Measurements from ENCODE around the gene TEX19. TPM values are rescaled to one million over a fixed set of nuclear protein-coding genes. Genes with fewer than 3 reads are reported as not detected.
"Not testable (repeated sequence)": the region's sequence is repeated elsewhere in the genome, so short reads cannot be mapped to it uniquely, and the experiment has no call there.

The TEX19 gene
- total RNA-seq, 1 donor from 2014 or later: 0.80 TPM

DNA sequence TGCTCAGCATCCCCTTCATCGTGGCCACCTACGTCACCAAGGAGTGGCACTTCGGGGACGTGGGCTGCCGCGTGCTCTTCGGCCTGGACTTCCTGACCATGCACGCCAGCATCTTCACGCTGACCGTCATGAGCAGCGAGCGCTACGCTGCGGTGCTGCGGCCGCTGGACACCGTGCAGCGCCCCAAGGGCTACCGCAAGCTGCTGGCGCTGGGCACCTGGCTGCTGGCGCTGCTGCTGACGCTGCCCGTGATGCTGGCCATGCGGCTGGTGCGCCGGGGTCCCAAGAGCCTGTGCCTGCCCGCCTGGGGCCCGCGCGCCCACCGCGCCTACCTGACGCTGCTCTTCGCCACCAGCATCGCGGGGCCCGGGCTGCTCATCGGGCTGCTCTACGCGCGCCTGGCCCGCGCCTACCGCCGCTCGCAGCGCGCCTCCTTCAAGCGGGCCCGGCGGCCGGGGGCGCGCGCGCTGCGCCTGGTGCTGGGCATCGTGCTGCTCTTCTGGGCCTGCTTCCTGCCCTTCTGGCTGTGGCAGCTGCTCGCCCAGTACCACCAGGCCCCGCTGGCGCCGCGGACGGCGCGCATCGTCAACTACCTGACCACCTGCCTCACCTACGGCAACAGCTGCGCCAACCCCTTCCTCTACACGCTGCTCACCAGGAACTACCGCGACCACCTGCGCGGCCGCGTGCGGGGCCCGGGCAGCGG lies 15.7 kb downstream of the TEX19 start:
- DNase-seq (ENCODE audit: low read depth): no peak

DNA sequence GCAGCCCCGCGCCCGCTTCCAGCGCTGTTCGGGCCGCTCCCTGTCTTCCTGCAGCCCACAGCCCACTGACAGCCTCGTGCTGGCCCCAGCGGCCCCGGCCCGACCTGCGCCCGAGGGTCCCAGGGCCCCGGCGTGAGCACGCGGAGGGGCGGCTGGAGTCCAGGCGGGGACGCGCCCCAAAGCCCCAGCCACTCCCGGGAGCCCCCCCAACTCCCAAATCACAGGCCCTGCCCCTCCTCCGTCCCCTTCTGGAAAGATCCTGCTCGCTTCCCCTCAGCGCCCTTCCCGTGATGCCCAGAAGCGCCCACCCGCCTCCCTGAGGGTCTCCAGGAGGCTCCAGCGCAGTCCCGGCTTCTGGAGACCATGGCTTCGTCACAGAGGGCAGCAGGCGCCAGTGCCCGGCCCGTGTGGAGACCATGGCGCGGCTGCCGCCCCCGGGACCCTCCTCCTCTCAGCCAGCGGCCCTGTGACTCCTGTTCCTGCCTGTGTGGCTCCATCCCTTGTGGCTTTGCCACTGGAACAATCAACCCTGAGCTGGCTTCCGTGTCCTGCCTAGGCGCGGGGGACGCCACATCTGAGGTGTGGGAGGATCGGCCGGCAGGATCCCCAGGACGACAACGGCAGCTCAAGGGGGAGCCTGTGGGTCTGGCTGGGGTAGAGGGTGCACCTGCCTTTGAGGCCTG lies 16.5 kb downstream of the TEX19 start:
- DNase-seq (ENCODE audit: low read depth): no peak

DNA sequence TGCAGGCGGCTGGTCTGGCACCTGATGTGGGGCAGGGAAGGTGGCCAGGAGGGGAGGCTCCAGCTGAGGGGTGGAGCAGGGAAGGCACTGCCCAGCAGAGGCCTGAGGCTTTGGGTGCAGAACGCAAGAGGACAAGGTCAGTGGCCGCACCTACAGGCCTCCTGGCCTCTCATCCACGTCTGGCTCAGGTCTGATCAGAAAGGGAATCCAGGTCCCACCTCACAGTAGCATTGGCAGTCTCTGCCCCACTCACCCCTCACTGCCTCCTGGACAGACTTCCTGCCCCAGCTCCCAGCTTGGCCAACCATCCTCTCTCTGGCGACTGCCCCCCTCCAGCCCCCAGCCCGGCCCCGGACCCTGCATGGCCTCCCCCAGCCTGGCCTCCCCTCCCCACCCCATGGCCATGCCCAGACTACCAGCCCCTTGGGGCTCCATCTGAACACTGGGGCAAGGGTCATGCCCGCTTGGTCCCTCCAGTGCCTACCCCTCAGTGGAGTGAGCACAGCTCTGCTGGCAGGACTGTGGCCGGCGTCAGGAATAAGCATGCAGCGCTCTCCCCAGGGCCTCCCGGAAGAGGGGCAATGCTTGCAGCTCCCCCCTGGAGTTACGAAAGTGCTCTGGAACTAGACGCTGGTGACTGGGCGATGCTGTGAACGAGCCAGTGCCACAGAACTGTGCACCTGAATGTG lies 17.1 kb downstream of the TEX19 start:
- peak; percentile 31 for DNase-seq (ENCODE audit: low read depth)

- DNase-seq (ENCODE audit: low read depth): not testable (repeated sequence)
Measured at GRCh38 chr17:82377294-82377693, 18.2 kb downstream of the TEX19 start.

- no peak for DNase-seq (ENCODE audit: low read depth)
Measured at GRCh38 chr17:82377924-82378740, 19.1 kb downstream of the TEX19 start.

- DNase-seq (ENCODE audit: low read depth): no peak
Measured at GRCh38 chr17:82378741-82379021, 19.6 kb downstream of the TEX19 start.

DNA sequence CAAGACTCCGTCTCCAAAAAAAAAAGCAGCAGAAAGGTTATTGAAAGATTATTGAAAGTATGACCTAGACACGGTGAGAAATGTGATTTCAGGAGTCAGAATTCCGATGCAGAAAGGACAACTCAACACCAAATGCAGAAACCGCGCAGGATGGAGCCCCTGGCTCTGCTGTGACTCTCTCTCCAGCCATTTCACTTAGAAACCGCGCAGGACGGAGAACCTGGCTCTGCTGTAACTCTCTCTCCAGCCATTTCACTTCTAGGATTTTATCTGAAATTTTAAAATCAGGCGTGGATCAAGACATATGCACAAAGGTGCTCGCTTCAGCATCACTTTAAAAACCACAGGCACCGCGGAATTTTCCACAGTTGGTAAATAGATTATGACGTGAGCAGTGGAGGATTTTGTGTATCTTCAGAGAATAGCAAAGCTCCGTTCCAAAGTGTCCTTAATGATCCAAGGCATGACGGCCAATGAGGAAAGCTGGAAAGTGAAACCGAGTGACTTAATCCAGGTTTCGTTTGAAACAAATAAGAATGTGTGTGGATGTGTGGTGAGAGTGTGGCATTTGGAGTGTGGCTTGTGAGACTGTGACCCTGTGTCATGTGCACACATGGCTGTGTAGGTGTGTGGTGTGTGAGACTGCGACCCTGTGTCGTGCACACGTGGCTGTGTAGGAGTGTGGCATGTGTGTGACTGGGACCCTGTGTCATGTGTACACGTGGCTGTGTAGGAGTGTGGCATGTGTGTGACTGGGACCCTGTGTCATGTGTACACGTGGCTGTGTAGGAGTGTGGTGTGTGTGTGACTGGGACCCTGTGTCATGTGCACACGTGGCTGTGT lies 22.0 kb downstream of the TEX19 start:
- peak; percentile 74 for DNase-seq (ENCODE audit: low read depth)

DNA sequence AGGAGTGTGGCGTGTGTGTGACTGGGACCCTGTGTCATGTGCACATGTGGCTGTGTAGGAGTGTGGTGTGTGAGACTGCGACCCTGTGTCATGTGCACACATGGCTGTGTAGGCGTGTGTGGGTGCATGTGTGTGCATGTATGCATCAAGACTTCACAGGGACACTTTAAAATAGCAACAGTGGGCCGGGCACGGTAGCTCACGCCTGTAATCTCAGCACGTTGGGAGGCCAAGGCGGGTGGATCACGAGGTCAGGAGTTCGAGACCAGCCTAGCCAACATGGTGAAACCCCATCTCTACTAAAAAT lies 22.6 kb downstream of the TEX19 start:
- not testable (repeated sequence) for DNase-seq (ENCODE audit: low read depth)

DNA sequence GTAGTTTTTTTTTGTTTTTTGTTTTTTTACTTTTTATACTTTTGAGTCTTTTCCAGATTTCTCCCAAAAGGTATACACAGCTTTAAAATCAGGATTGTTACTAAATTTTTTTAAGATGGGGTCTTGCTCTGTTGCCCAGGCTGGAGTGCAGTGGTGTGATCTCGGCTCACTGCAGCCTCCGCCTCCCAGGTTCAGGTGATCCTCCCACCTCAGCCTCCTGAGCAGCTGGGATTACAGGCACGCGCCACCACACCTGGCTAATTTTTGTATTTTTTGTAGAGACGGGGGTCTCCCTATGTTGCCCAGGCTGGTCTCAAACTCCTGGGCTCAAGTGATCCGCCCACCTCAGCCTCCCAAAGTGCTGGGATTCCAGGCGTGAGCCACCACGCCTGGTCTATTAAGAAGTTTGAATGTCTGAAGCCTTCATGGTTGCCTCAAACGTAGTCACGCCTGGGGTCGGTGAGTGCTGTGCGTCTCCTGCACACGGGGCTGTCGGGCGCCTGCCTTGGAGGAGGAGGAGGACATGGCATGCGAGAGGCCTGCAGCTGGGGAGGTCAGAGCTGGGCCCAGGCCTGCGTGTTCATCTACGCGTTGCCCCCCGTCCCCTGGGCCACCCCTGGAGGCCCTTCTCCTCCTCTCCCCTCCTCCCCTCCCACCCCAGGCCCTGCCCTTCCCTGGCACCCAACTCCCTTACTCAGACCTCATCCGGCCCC lies 23.3 kb downstream of the TEX19 start:
- not testable (repeated sequence) for DNase-seq (ENCODE audit: low read depth)

DNA sequence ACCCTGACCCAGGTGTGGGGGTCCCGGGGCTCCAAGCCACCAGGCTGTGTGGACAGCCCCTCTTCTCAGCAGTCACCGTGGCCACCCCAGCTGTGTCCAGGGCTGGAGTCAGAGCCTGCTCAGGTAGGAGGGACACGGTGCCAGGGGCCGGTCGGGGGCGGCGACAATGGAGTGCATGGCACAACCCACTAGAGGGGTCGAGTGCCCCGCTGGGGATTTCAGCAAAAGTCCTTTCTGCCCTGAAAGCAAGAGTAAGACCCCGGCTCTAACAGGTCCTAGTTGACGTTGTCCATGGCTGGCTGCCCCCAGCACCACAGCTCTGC lies 23.8 kb downstream of the TEX19 start:
- no peak for DNase-seq (ENCODE audit: low read depth)

- no peak for DNase-seq (ENCODE audit: low read depth)
Measured at GRCh38 chr17:82383411-82383810, 24.4 kb downstream of the TEX19 start.

GRCh38 chr17:82384051-82384729 lies 25.1 kb downstream of the TEX19 start:
- DNase-seq (ENCODE audit: low read depth): peak; percentile 40

DNA sequence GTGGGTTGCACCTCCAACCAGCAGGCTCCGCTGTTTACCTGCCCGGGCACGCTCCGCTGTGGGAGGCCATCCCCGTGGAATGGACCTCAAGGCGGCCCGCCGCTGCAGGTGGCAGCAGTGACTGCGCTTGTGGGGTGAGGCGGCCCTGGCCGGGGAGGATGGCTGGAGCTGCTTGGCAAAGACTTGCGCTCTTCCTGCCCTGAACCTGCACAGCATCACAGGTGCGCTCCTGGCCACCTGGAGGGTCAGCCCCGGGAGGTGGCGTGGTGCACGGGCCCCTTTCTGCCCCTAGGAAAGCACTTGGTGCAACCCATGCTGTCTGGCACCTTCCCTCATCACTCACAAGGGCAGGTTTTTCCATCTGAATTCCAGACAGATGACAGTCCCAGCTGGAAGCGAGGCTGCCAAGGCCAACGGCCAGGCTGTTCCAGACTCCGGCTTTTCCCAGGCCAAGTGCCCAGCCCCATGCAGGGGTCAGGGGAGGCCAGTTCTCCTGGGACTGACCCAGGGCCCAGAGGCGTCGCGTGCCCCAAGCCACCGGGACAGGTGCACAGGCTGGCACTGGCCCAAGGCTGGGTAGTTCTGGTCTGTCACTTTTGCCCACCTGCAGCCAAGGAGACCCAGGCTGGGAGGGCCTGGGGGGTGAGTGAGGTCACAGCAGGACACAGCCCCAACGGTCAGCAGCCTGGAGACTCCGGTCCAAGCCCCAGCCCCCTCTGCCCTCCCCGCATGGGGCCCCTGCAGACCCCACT lies 25.9 kb downstream of the TEX19 start:
- peak; percentile 96 for DNase-seq (ENCODE audit: low read depth)

DNA sequence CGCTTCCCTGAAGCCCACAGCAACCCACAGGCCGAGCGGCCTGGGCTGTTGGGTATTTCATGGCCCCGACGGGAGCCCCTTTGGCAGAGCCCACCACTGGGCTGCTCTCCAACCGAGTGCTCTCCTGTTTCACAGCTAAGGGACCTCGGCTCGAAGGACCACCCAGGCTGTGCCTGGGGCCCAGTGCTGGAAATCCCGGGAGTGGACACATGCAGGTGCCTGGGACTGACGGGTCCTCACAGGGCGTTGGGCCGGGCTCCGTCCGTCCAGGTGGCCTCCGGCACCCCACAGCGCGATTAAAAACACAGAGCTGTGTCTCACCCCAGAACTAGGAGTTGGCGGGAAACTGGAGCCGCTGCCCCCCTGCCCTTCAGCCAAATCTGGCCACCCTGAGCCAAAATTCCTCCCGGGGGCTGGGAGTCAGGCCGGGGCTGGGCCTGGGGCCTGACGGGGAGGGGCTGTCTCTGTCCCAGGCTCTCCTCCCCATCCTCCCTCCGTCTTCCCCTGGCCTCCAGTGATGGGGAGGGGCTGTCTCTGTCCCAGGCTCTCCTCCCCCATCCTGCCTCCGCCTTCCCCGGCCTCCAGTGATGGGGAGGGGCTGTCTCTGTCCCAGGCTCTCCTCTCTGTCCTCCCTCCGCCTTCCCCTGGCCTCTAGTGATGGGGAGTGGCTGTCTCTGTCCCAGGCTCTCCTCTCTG lies 26.7 kb downstream of the TEX19 start:
- DNase-seq (ENCODE audit: low read depth): no peak

DNA sequence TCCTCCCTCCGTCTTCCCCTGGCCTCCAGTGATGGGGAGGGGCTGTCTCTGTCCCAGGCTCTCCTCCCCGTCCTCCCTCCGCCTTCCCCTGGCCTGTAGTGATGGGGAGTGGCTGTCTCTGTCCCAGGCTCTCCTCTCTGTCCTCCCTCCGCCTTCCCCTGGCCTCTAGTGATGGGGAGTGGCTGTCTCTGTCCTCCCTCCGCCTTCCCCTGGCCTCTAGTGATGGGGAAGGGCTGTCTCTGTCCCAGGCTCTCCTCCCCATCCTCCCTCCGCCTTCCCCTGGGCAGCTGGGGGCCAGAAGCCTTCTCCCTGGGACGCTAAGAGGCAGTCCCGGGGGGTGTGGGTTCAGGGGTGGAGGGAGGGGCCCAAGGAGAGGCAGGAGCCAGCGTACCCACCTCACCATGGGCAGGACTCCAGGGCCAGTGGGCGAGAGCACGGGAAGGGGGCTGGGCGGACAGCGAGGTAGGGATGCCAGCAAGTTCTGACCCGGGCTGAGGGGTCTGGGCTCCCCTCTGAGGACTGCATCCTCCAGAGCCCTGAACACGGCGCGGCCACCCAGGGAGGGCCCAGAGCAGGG lies 27.3 kb downstream of the TEX19 start:
- peak; percentile 28 for DNase-seq (ENCODE audit: low read depth)

GRCh38 chr17:82386881-82387704 lies 28.0 kb downstream of the TEX19 start:
- DNase-seq (ENCODE audit: low read depth): no peak

DNA sequence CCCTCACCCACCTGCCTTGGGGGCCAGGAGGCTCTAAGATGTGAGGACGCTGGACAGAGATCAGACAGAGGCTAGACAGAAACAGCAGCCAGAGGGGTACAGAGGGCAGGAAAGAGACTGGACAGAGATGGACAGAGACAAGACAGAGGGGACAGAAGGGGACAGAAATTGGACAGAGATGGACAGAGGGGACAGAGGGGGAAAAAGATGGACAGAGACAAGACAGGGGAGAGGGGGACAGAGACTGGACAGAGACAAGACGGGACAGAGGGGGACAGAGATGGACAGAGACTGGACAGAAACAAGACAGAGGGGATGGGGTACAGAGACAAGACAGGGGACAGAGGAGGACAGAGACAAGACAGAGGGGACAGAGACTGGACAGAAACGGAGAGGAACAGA lies 28.7 kb downstream of the TEX19 start:
- DNase-seq (ENCODE audit: low read depth): no peak

Measured in myocyte (in vitro differentiated cells).